H1 (cell line): ENCODE data around the gene TRIML2. TPM values are rescaled to one million over a fixed set of nuclear protein-coding genes. Genes with fewer than 3 reads are reported as not detected.

ENCODE experiments used
- CHD7 ChIP-seq: fragments of 300-600 bp; sonication (generic); IDR thresholded peaks from 2 replicates; pipeline ENCODE4 v1.7.1; 2012; ENCODE audit warnings: low read length, moderate library complexity, mild to moderate bottlenecking, inconsistent platforms; ENCODE audit not compliant: insufficient replicate concordance
- FOSL1 ChIP-seq: IDR thresholded peaks from 2 replicates; pipeline ENCODE4 v1.6.1; 2011; ENCODE audit warnings: mild to moderate bottlenecking, low read depth, low read length, moderate library complexity; ENCODE audit not compliant: insufficient read depth
- GTF2F1 ChIP-seq: IDR thresholded peaks from 2 replicates; pipeline ENCODE4 v1.6.1; 2012; ENCODE audit warnings: low read depth, low read length, improper control_type of control experiment, borderline replicate concordance
- polyA plus RNA-seq, 7 experiments: library from polyadenylated mRNA; depleted of rRNA in 3 of 7; stranded (reverse) in 5 of 7; unstranded in 2 of 7; fragments of >200 nt in 5 of 7; fragments of 200-250 nt in 2 of 7; gene quantifications; 1 replicate in 5 of 7; 2 replicates in 1 of 7; 4 replicates in 1 of 7; pipeline versions ENCODE4 v1.2.1 to v1.2.3, GENCODE V29; 2011 to 2013; ENCODE audit warnings: missing spikeins in 2 of 7, mixed read lengths in 2 of 7
- total RNA-seq: library from RNA; stranded (reverse); fragmentation: NEBNext Ultra II Directional; extraction: Animal tissue kit (Norgen Biotek cat#: 25700); gene quantifications from 2 replicates; pipeline ENCODE4 v1.2.1, GENCODE V29; 2021

TRIML2 gene
- total and polyA plus RNA-seq, 2 of the 8 experiments (the other 6 are each of a cell fraction or from before 2014, with no cell fraction given), result 28.1 to 59.2 TPM

DNA sequence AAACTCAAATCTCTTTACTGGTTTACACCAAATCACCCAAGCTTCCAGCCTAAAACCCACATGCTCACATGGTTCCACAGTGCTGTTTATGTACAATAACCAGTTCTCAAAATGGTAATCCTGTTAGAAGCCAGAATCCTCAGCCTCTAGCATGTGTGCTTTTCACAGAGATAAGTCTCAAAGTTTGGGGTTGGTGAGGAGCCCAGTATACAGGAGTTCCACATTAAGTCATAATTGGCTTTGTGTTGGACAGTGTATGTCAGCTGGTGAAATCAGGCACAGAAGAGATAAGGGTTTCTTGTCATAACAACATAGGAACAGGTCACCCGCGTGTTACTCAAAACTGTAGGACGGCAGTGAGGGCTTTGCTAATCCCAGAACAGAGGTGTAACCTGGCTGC is 29.7 kb upstream of the TRIML2 start, which contains the start of gene TRIML1 (continued):
- TF ChIP-seq GTF2F1 (no peak), CHD7 (no peak), FOSL1 (no peak)
- TF ChIP-seq, all 59 proteins: peak for 0
